Osteoblast (primary cell): ENCODE results near the gene RDH8. TPM values are rescaled to one million over a fixed set of nuclear protein-coding genes. Genes with fewer than 3 reads are reported as not detected.

Experiments
- DNase-seq: peaks from one replicate; pipeline ENCODE4 v3.0.0; 2011; ENCODE audit warnings: low spot score, mixed read lengths; ENCODE audit not compliant: insufficient read length; ENCODE audit errors: missing footprints
- H2AFZ ChIP-seq: 2 replicates; pipeline ENCODE4 v1.6.0; 2011; ENCODE audit warnings: mild to moderate bottlenecking, low read length
- H3K27ac ChIP-seq: 2 replicates; pipeline ENCODE4 v1.5.1; 2011; ENCODE audit warnings: mild to moderate bottlenecking, low read depth, low read length, moderate library complexity
- H3K27me3 ChIP-seq: 2 replicates; pipeline ENCODE4 v1.6.0; 2012; ENCODE audit warnings: mild to moderate bottlenecking, control low read depth, inconsistent platforms, low read length, moderate library complexity; ENCODE audit not compliant: insufficient read depth
- H3K36me3 ChIP-seq: 2 replicates; pipeline ENCODE4 v1.5.1; 2011; ENCODE audit warnings: mild to moderate bottlenecking, low read length, control low read depth, moderate library complexity; ENCODE audit not compliant: insufficient read depth
- H3K4me1 ChIP-seq: 2 replicates; pipeline ENCODE4 v1.5.1; 2011; ENCODE audit warnings: mild to moderate bottlenecking, low read length, control low read depth, moderate library complexity; ENCODE audit not compliant: insufficient read depth
- H3K4me2 ChIP-seq: 2 replicates; pipeline ENCODE4 v1.6.0; 2011; ENCODE audit warnings: mild to moderate bottlenecking, low read length; ENCODE audit not compliant: insufficient read depth
- H3K4me3 ChIP-seq: fragments of 200-600 bp; sonication (generic); 3 replicates; pipeline ENCODE4 v1.5.1; 2012; ENCODE audit warnings: mild to moderate bottlenecking, low read length, inconsistent platforms; ENCODE audit not compliant: insufficient read depth
- H3K79me2 ChIP-seq: 2 replicates; pipeline ENCODE4 v1.6.0; 2012; ENCODE audit warnings: mild to moderate bottlenecking, low read length, control low read depth, inconsistent platforms; ENCODE audit not compliant: insufficient read depth
- H3K9me3 ChIP-seq: 2 replicates; pipeline ENCODE4 v1.5.1; 2011; ENCODE audit warnings: low read depth, low read length, control low read depth
- H4K20me1 ChIP-seq: 2 replicates; pipeline ENCODE4 v1.6.0; 2012; ENCODE audit warnings: mild to moderate bottlenecking, low read length, control low read depth; ENCODE audit not compliant: insufficient read depth
- CTCF ChIP-seq: IDR thresholded peaks from 2 replicates; pipeline ENCODE4 v1.5.1; 2011; ENCODE audit warnings: mild to moderate bottlenecking, low read depth, low read length, moderate library complexity; ENCODE audit errors: extremely low read depth
- total RNA-seq: library from RNA; depleted of rRNA; stranded (reverse); fragments of >200 nt; gene quantifications from 2 replicates; pipeline ENCODE4 v1.2.3, GENCODE V29; 2012

RDH8 gene
- total RNA-seq, 1 donor = not detected

- H4K20me1 ChIP-seq = no peaks in the 10 kb centered on the region
- H3K27ac ChIP-seq = peak overlapping the region; percentile 85
- no peak overlapping the region for H2AFZ ChIP-seq
- peak; percentile 89 for DNase-seq
- no peak overlapping the region for H3K4me3 ChIP-seq
- H3K36me3 ChIP-seq = no peaks in the 10 kb centered on the region
- no peak for TF ChIP-seq CTCF
- no peaks in the 10 kb centered on the region for H3K9me3 ChIP-seq
- peaks cover 31% of the 10 kb centered on the region for H3K4me1 ChIP-seq
- H3K27me3 ChIP-seq = peaks cover 19% of the 10 kb centered on the region
- H3K4me2 ChIP-seq = peak overlapping the region; percentile 58
- H3K79me2 ChIP-seq = no peaks in the 10 kb centered on the region
Measured at GRCh38 chr19:10007371-10008183, 5.7 kb upstream of the RDH8 start.

GRCh38 chr19:10008184-10008765 is 5.0 kb upstream of the RDH8 start:
- Histone ChIP-seq H3K4me3 (no peak overlapping the region), H3K9me3 (no peaks in the 10 kb centered on the region), H3K79me2 (no peaks in the 10 kb centered on the region), H3K27me3 (peaks cover 24% of the 10 kb centered on the region), H3K27ac (peak overlapping the region; percentile 85), H3K36me3 (no peaks in the 10 kb centered on the region), H3K4me2 (peak overlapping the region; percentile 58), H3K4me1 (peaks cover 31% of the 10 kb centered on the region), H2AFZ (no peak overlapping the region), H4K20me1 (no peaks in the 10 kb centered on the region)
- no peak for TF ChIP-seq CTCF
- no peak for DNase-seq

- Histone ChIP-seq H2AFZ (no peak overlapping the region), H4K20me1 (no peaks in the 10 kb centered on the region), H3K4me1 (peaks cover 31% of the 10 kb centered on the region), H3K27me3 (peaks cover 25% of the 10 kb centered on the region), H3K27ac (peak overlapping the region; percentile 71), H3K9me3 (no peaks in the 10 kb centered on the region), H3K4me2 (peak overlapping the region; percentile 84), H3K36me3 (no peaks in the 10 kb centered on the region), H3K4me3 (peak overlapping the region; percentile 66), H3K79me2 (no peaks in the 10 kb centered on the region)
- TF ChIP-seq CTCF = no peak
- peak; percentile 78 for DNase-seq
Measured at GRCh38 chr19:10009714-10010224, 3.5 kb upstream of the RDH8 start.

GRCh38 chr19:10010247-10010691 is 3.0 kb upstream of the RDH8 start, which contains the start of gene COL5A3:
TSS of gene COL5A3 (minus strand) at chr19:10010504. CDS start at chr19:10010385, 119 bp downstream.
- H3K4me2 ChIP-seq = peak within 1 kb of the TSS; percentile 84
- no peaks in the 10 kb centered on the region for H4K20me1 ChIP-seq
- DNase-seq = peak; percentile 94
- H2AFZ ChIP-seq = no peak within 1 kb of the TSS
- peak within 1 kb of the TSS; percentile 71 for H3K27ac ChIP-seq
- no peaks in the 10 kb centered on the region for H3K79me2 ChIP-seq
- peak within 1 kb of the TSS; percentile 66 for H3K4me3 ChIP-seq
- no peaks in the 10 kb centered on the region for H3K9me3 ChIP-seq
- H3K4me1 ChIP-seq = peaks cover 31% of the 10 kb centered on the region
- H3K36me3 ChIP-seq = no peaks in the 10 kb centered on the region
- H3K27me3 ChIP-seq = peaks cover 25% of the 10 kb centered on the region
- TF ChIP-seq CTCF = no peak
